GM23338 (cell line): ENCODE measurements around the gene COLQ. TPM values are rescaled to one million over a fixed set of nuclear protein-coding genes. Genes with fewer than 3 reads are reported as not detected.

Experiments
- ATAC-seq: fragments of 200-7000 bp; cut with Tn5 transposase; 3 replicates; pipeline ENCODE4 v1.9.1; 2020
- DNase-seq: peaks from one replicate; pipeline ENCODE4 v3.0.0-alpha.2; 2015; ENCODE audit warnings: low spot score
- H2AFZ ChIP-seq: fragments of 200-600 bp; sonication (generic); 2 replicates; pipeline ENCODE4 v1.8.0; 2016; ENCODE audit warnings: antibody characterized with exemption, mild to moderate bottlenecking, moderate library complexity
- H3F3A ChIP-seq: fragments of 200-600 bp; sonication (generic); replicated peaks from 2 replicates; pipeline ENCODE4 v1.8.0; 2017; ENCODE audit warnings: antibody characterized with exemption, mixed run types, low read depth
- H3K27ac ChIP-seq: fragments of 200-600 bp; sonication (generic); 2 replicates; pipeline ENCODE4 v1.6.1; 2016; ENCODE audit warnings: low read depth
- H3K27me3 ChIP-seq: fragments of 200-600 bp; sonication (generic); 2 replicates; pipeline ENCODE4 v1.8.0; 2016; ENCODE audit warnings: mild to moderate bottlenecking, mixed run types, moderate library complexity; ENCODE audit not compliant: insufficient read depth
- H3K36me3 ChIP-seq: fragments of 200-600 bp; sonication (generic); 2 replicates; pipeline ENCODE4 v1.8.0; 2016; ENCODE audit warnings: mild to moderate bottlenecking; ENCODE audit not compliant: insufficient read depth
- H3K4me1 ChIP-seq: fragments of 200-600 bp; sonication (generic); 2 replicates; pipeline ENCODE4 v1.8.0; 2016; ENCODE audit warnings: mild to moderate bottlenecking, moderate library complexity; ENCODE audit not compliant: insufficient read depth
- H3K4me2 ChIP-seq: fragments of 200-600 bp; sonication (generic); 2 replicates; pipeline ENCODE4 v1.7.1; 2017; ENCODE audit warnings: mixed run types
- H3K4me3 ChIP-seq: fragments of 200-600 bp; sonication (generic); 2 replicates; pipeline ENCODE4 v1.6.1; 2016; ENCODE audit warnings: mixed run types
- H3K79me2 ChIP-seq: fragments of 200-600 bp; sonication (generic); replicated peaks from 2 replicates; pipeline ENCODE4 v1.8.0; 2017; ENCODE audit warnings: mild to moderate bottlenecking; ENCODE audit not compliant: insufficient read depth
- H3K9me2 ChIP-seq: fragments of 200-600 bp; sonication (generic); 2 replicates; pipeline ENCODE4 v1.8.0; 2017; ENCODE audit not compliant: insufficient read depth
- H4K20me1 ChIP-seq: fragments of 200-600 bp; sonication (generic); replicated peaks from 2 replicates; pipeline ENCODE4 v1.8.0; 2017; ENCODE audit warnings: mild to moderate bottlenecking; ENCODE audit not compliant: insufficient read depth
- H3K27ac Mint-ChIP-seq: 2 replicates; pipeline ENCODE4 v1.8.0; 2020; ENCODE audit warnings: inconsistent platforms, mild to moderate bottlenecking, moderate library complexity, mixed read lengths
- H3K27me3 Mint-ChIP-seq: 3 replicates; pipeline ENCODE4 v1.8.0; 2022; ENCODE audit warnings: low read depth, mild to moderate bottlenecking, moderate library complexity, mixed read lengths, inconsistent platforms; ENCODE audit not compliant: insufficient read depth, poor library complexity
- H3K36me3 Mint-ChIP-seq: 3 replicates; pipeline ENCODE4 v1.8.0; 2021; ENCODE audit warnings: low read depth, mild to moderate bottlenecking, inconsistent platforms, moderate library complexity, mixed read lengths
- H3K4me1 Mint-ChIP-seq: 3 replicates; pipeline ENCODE4 v1.8.0; 2020; ENCODE audit warnings: mild to moderate bottlenecking, inconsistent platforms, mixed read lengths
- H3K4me3 Mint-ChIP-seq: 3 replicates; pipeline ENCODE4 v1.8.0; 2021; ENCODE audit warnings: moderate library complexity, mild to moderate bottlenecking, inconsistent platforms, mixed read lengths
- H3K9me3 Mint-ChIP-seq: 3 replicates; pipeline ENCODE4 v1.8.0; 2020; ENCODE audit warnings: moderate library complexity, mild to moderate bottlenecking, inconsistent platforms, mixed read lengths
- CREB1 ChIP-seq: fragments of 250-450 bp; sonication (Bioruptor Pico); IDR thresholded peaks from 2 replicates; pipeline ENCODE4 v1.5.0; 2020; ENCODE audit warnings: low read depth, mild to moderate bottlenecking, moderate library complexity
- EZH2 ChIP-seq: fragments of 200-600 bp; sonication (generic); IDR thresholded peaks from one replicate; pipeline ENCODE4 v1.8.0; 2017; ENCODE audit warnings: antibody characterized with exemption, mild to moderate bottlenecking, low read depth; ENCODE audit not compliant: unreplicated experiment
- EZH2phosphoT487 ChIP-seq: fragments of 200-600 bp; sonication (generic); IDR thresholded peaks from one replicate; pipeline ENCODE4 v1.8.1; 2018; ENCODE audit warnings: antibody characterized with exemption; ENCODE audit not compliant: unreplicated experiment
- JUNB ChIP-seq: IDR thresholded peaks from one replicate; pipeline ENCODE4 v1.6.1; 2016; ENCODE audit warnings: antibody characterized with exemption; ENCODE audit not compliant: unreplicated experiment
- NANOG ChIP-seq: IDR thresholded peaks from 2 replicates; pipeline ENCODE4 v1.6.1; 2016; ENCODE audit warnings: antibody characterized with exemption, borderline replicate concordance
- POLR2AphosphoS5 ChIP-seq: IDR thresholded peaks from 2 replicates; pipeline ENCODE4 v1.6.1; 2016; ENCODE audit warnings: antibody characterized with exemption, low read depth
- STAT1 ChIP-seq: IDR thresholded peaks from one replicate; pipeline ENCODE4 v1.6.1; 2016; ENCODE audit warnings: antibody characterized with exemption; ENCODE audit not compliant: unreplicated experiment
- ZNF114 ChIP-seq: fragments of 250-450 bp; sonication (Bioruptor Pico); IDR thresholded peaks from 2 replicates; pipeline ENCODE4 v1.5.0; 2020; ENCODE audit warnings: mild to moderate bottlenecking, moderate library complexity
- ZNF331 ChIP-seq: fragments of 250-450 bp; sonication (Bioruptor Pico); IDR thresholded peaks from 2 replicates; pipeline ENCODE4 v1.5.0; 2020; ENCODE audit warnings: low read depth, mild to moderate bottlenecking, moderate library complexity
- polyA plus RNA-seq: library from polyadenylated mRNA; unstranded; fragments of >200 nt; fragmentation: Nextera tagmentation; extraction: Ambion mirVana; gene quantifications from 2 replicates; pipeline ENCODE4 v1.2.1, GENCODE V29; 2016
- total RNA-seq: library from RNA; depleted of rRNA; stranded (reverse); fragments of >200 nt; shearing (Covaris generic); gene quantifications from 2 replicates; pipeline ENCODE4 v1.2.3, GENCODE V29; 2014
- TF ChIP-seq, protein P1 (sequence below): fragments of 250-450 bp; sonication (Bioruptor Pico); IDR thresholded peaks from 2 replicates; pipeline ENCODE4 v1.5.0; 2020; ENCODE audit warnings: mild to moderate bottlenecking, moderate library complexity
- TF ChIP-seq, protein P2 (sequence below), 2 experiments: fragments of 200-600 bp in 1 of 2; sonication (generic) in 1 of 2; conservative IDR thresholded peaks; 2 replicates each; pipeline versions ENCODE4 v1.5.1 to v1.6.1; 2016 to 2017; ENCODE audit warnings: antibody characterized with exemption in 2 of 2, low read depth in 2 of 2, mild to moderate bottlenecking in 2 of 2, moderate library complexity in 1 of 2
- TF ChIP-seq, protein P3 (sequence below): IDR thresholded peaks from one replicate; pipeline ENCODE4 v1.6.1; 2018; ENCODE audit warnings: antibody characterized with exemption; ENCODE audit not compliant: unreplicated experiment
- TF ChIP-seq, protein P4 (sequence below): IDR thresholded peaks from 2 replicates; pipeline ENCODE4 v1.6.1; 2016; ENCODE audit warnings: antibody characterized with exemption

COLQ gene
- total and polyA plus RNA-seq, 2 experiments from 2014 or later: 0.78 to 2.0 TPM

- Histone ChIP-seq H2AFZ (no peak overlapping the region), H3K79me2 (no peaks in the 10 kb centered on the region), H4K20me1 (no peaks in the 10 kb centered on the region; the same call in 1 of the 2 replicates), H3K4me2 (no peak overlapping the region), H3K27me3 (no peaks in the 10 kb centered on the region), H3K4me1 (no peaks in the 10 kb centered on the region), H3K9me2 (no peaks in the 10 kb centered on the region), H3K27ac (no peak overlapping the region), H3K4me3 (no peak overlapping the region), H3F3A (no peaks in the 10 kb centered on the region; the same call in 1 of the 2 replicates), H3K36me3 (peaks cover 28% of the 10 kb centered on the region)
- Mint-ChIP-seq H3K9me3 (no peaks in the 10 kb centered on the region), H3K36me3 (peaks cover 58% of the 10 kb centered on the region), H3K27me3 (no peaks in the 10 kb centered on the region), H3K4me3 (no peak overlapping the region), H3K4me1 (no peaks in the 10 kb centered on the region), H3K27ac (no peak overlapping the region)
- DNase-seq (no peak), ATAC-seq (no peak)
- TF ChIP-seq, protein P1, sequence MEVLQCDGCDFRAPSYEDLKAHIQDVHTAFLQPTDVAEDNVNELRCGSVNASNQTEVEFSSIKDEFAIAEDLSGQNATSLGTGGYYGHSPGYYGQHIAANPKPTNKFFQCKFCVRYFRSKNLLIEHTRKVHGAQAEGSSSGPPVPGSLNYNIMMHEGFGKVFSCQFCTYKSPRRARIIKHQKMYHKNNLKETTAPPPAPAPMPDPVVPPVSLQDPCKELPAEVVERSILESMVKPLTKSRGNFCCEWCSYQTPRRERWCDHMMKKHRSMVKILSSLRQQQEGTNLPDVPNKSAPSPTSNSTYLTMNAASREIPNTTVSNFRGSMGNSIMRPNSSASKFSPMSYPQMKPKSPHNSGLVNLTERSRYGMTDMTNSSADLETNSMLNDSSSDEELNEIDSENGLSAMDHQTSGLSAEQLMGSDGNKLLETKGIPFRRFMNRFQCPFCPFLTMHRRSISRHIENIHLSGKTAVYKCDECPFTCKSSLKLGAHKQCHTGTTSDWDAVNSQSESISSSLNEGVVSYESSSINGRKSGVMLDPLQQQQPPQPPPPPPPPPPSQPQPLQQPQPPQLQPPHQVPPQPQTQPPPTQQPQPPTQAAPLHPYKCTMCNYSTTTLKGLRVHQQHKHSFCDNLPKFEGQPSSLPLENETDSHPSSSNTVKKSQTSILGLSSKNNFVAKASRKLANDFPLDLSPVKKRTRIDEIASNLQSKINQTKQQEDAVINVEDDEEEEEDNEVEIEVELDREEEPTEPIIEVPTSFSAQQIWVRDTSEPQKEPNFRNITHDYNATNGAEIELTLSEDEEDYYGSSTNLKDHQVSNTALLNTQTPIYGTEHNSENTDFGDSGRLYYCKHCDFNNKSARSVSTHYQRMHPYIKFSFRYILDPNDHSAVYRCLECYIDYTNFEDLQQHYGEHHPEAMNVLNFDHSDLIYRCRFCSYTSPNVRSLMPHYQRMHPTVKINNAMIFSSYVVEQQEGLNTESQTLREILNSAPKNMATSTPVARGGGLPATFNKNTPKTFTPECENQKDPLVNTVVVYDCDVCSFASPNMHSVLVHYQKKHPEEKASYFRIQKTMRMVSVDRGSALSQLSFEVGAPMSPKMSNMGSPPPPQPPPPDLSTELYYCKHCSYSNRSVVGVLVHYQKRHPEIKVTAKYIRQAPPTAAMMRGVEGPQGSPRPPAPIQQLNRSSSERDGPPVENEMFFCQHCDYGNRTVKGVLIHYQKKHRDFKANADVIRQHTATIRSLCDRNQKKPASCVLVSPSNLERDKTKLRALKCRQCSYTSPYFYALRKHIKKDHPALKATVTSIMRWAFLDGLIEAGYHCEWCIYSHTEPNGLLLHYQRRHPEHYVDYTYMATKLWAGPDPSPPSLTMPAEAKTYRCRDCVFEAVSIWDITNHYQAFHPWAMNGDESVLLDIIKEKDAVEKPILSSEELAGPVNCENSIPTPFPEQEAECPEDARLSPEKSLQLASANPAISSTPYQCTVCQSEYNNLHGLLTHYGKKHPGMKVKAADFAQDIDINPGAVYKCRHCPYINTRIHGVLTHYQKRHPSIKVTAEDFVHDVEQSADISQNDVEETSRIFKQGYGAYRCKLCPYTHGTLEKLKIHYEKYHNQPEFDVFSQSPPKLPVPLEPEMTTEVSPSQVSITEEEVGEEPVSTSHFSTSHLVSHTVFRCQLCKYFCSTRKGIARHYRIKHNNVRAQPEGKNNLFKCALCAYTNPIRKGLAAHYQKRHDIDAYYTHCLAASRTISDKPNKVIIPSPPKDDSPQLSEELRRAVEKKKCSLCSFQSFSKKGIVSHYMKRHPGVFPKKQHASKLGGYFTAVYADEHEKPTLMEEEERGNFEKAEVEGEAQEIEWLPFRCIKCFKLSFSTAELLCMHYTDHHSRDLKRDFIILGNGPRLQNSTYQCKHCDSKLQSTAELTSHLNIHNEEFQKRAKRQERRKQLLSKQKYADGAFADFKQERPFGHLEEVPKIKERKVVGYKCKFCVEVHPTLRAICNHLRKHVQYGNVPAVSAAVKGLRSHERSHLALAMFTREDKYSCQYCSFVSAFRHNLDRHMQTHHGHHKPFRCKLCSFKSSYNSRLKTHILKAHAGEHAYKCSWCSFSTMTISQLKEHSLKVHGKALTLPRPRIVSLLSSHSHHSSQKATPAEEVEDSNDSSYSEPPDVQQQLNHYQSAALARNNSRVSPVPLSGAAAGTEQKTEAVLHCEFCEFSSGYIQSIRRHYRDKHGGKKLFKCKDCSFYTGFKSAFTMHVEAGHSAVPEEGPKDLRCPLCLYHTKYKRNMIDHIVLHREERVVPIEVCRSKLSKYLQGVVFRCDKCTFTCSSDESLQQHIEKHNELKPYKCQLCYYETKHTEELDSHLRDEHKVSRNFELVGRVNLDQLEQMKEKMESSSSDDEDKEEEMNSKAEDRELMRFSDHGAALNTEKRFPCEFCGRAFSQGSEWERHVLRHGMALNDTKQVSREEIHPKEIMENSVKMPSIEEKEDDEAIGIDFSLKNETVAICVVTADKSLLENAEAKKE (CRISPR knock-in tag): no peak
- TF ChIP-seq POLR2AphosphoS5 (no peak), CREB1 (no peak), EZH2phosphoT487 (no peak), ZNF331 (no peak), STAT1 (no peak), EZH2 (no peak), NANOG (no peak), ZNF114 (CRISPR knock-in tag) (no peak), JUNB (no peak)
- TF ChIP-seq, protein P2, sequence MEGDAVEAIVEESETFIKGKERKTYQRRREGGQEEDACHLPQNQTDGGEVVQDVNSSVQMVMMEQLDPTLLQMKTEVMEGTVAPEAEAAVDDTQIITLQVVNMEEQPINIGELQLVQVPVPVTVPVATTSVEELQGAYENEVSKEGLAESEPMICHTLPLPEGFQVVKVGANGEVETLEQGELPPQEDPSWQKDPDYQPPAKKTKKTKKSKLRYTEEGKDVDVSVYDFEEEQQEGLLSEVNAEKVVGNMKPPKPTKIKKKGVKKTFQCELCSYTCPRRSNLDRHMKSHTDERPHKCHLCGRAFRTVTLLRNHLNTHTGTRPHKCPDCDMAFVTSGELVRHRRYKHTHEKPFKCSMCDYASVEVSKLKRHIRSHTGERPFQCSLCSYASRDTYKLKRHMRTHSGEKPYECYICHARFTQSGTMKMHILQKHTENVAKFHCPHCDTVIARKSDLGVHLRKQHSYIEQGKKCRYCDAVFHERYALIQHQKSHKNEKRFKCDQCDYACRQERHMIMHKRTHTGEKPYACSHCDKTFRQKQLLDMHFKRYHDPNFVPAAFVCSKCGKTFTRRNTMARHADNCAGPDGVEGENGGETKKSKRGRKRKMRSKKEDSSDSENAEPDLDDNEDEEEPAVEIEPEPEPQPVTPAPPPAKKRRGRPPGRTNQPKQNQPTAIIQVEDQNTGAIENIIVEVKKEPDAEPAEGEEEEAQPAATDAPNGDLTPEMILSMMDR (conservative IDR thresholded peaks at IDR 0.05; ENCODE audit: low read depth in 2 of 2): no peak
- TF ChIP-seq, protein P3, sequence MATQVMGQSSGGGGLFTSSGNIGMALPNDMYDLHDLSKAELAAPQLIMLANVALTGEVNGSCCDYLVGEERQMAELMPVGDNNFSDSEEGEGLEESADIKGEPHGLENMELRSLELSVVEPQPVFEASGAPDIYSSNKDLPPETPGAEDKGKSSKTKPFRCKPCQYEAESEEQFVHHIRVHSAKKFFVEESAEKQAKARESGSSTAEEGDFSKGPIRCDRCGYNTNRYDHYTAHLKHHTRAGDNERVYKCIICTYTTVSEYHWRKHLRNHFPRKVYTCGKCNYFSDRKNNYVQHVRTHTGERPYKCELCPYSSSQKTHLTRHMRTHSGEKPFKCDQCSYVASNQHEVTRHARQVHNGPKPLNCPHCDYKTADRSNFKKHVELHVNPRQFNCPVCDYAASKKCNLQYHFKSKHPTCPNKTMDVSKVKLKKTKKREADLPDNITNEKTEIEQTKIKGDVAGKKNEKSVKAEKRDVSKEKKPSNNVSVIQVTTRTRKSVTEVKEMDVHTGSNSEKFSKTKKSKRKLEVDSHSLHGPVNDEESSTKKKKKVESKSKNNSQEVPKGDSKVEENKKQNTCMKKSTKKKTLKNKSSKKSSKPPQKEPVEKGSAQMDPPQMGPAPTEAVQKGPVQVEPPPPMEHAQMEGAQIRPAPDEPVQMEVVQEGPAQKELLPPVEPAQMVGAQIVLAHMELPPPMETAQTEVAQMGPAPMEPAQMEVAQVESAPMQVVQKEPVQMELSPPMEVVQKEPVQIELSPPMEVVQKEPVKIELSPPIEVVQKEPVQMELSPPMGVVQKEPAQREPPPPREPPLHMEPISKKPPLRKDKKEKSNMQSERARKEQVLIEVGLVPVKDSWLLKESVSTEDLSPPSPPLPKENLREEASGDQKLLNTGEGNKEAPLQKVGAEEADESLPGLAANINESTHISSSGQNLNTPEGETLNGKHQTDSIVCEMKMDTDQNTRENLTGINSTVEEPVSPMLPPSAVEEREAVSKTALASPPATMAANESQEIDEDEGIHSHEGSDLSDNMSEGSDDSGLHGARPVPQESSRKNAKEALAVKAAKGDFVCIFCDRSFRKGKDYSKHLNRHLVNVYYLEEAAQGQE: no peak
- TF ChIP-seq, protein P4, sequence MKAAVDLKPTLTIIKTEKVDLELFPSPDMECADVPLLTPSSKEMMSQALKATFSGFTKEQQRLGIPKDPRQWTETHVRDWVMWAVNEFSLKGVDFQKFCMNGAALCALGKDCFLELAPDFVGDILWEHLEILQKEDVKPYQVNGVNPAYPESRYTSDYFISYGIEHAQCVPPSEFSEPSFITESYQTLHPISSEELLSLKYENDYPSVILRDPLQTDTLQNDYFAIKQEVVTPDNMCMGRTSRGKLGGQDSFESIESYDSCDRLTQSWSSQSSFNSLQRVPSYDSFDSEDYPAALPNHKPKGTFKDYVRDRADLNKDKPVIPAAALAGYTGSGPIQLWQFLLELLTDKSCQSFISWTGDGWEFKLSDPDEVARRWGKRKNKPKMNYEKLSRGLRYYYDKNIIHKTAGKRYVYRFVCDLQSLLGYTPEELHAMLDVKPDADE: no peak
Measured at GRCh38 chr3:15563190-15563589, 41.7 kb upstream of the COLQ start.
